GM10266 (cell line): ENCODE results near the gene TCP10L.
"Not testable (repeated sequence)": the region's sequence is repeated elsewhere in the genome, so short reads cannot be mapped to it uniquely, and the experiment has no call there.

Source experiments
- DNase-seq: peaks from one replicate; pipeline ENCODE4 v3.0.0; 2012; ENCODE audit errors: extremely low spot score
- TF ChIP-seq, protein P1 (sequence below): IDR thresholded peaks from 2 replicates; pipeline ENCODE4 v1.5.1; 2012; ENCODE audit warnings: mild to moderate bottlenecking, low read depth; ENCODE audit not compliant: control insufficient read depth, insufficient read depth; ENCODE audit errors: missing control alignments

Gene TCP10L

DNA sequence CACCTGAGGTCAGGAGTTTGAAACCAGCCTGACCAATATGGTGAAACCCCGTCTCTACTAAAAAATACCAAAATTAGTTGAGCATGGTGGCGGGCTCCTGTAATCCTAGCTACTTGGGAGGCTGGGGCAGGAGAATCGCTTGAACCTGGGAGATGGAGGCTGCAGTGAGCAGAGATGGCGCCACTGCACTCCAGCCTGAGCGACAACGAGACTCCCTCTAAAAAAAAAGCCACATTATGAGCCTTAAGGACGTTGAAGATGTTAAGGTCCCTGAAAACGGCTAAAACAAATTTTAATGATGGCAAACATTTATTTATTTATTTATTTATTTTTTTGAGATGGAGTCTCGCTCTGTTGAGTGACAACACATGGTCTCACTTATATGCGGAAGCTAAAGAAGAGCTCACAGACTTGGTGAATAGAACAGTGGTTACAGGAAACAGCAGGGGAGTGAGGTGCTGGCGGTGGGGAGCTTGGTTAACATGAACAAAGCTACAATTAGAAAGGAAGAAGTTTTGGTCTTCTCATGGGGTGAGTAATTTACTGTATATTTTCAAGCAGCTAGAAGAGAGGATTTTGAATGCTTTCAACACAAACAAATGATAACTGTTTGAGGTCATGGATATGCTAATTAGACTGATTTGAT lies 47.1 kb downstream of the TCP10L start:
- DNase-seq: no peak
- TF ChIP-seq, protein P1, sequence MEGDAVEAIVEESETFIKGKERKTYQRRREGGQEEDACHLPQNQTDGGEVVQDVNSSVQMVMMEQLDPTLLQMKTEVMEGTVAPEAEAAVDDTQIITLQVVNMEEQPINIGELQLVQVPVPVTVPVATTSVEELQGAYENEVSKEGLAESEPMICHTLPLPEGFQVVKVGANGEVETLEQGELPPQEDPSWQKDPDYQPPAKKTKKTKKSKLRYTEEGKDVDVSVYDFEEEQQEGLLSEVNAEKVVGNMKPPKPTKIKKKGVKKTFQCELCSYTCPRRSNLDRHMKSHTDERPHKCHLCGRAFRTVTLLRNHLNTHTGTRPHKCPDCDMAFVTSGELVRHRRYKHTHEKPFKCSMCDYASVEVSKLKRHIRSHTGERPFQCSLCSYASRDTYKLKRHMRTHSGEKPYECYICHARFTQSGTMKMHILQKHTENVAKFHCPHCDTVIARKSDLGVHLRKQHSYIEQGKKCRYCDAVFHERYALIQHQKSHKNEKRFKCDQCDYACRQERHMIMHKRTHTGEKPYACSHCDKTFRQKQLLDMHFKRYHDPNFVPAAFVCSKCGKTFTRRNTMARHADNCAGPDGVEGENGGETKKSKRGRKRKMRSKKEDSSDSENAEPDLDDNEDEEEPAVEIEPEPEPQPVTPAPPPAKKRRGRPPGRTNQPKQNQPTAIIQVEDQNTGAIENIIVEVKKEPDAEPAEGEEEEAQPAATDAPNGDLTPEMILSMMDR: no peak

DNA sequence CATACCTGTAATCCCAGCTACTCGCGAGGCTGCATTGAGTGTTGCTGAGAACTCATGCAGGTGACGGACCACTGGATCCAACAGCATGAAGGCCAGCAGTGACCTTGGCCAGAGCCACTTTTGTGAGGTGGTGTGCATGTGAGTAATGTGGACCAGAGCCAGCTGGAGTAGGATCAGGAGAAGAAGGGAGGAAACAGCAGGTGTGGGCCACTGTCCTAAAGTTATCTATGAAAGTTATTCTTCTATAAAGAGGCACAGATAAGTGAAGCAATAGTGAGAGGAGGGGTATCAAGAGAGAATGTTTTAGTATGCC lies 47.8 kb downstream of the TCP10L start:
- no peak for DNase-seq
- TF ChIP-seq, protein P1: no peak

DNA sequence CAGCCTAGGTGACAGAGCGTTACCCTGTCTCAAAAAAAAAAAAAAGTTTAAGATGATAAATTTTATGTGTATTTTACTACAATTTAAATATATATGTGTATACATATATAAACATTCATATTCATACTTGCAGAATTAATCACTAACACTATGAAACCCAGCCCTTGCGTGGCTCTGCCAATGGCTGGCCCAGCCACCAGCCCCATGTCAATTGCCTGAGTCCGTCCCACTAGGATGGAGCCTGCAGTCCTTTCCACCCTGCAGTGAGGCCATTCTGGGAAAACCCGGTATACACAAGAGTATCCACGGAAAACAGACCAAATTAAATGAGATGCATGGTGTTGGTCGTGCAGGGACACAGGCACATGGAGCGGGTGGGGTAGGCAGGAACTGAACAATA lies 49.7 kb downstream of the TCP10L start:
- TF ChIP-seq, protein P1: no peak
- DNase-seq: no peak

DNA sequence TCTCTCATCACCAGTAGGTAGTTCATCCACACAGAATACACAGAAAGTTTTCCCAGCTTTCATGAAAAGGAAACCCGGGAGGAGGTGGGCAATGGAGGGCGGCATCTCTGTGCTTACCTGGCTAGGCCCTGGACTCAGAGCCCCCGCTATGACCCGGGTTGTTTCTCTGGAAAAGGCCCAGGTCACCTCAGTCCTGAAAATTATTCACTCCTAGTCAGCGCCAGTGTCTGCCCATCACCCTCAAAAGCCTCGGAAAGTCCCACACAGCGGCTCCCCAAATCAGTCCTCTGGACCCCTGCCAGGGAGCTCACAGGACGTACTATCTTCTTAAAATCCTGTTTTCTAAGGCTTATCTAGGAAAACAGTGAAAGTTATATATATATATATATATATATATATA lies 51.2 kb downstream of the TCP10L start:
- DNase-seq: no peak
- TF ChIP-seq, protein P1: no peak

DNA sequence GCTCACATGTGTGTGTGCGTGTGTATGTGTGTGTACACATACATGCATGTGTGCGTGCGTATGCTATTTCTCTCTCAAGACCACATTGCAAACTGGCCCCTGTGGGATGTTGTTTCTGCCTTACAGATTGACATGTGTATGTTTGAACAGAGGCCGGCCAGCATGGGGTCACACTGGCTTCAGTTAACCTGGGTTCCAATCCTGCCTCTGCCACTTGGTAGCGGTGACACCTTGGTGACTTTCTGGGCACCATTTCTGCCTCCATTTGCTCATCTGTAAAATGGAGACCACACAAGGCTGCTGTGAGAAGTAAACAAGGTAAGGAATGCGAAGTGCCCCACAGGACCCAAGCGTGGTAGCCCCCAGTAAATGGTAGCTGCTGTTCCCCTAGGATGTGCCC lies 51.7 kb downstream of the TCP10L start:
- TF ChIP-seq, protein P1: no peak
- DNase-seq: no peak

DNA sequence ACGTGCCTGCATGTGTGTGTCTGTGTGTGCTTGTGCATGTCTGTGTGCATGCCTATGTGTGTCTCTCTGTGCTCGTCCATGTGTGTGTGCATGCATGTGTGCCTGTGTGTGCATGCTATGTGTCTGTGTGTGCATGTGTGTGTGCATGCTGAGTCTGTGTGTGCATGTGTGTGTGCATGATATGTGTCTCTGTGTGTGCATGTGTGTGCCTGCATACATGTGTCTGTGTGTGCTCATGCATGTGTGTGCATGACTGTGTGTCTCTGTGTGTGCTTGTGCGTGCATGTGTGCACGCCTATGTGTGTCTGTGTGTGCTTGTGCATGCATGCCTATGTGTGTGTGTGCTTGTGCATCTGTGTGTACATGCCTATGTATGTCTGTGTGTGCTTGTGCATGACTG lies 52.3 kb downstream of the TCP10L start:
- DNase-seq: no peak
- TF ChIP-seq, protein P1: no peak

DNA sequence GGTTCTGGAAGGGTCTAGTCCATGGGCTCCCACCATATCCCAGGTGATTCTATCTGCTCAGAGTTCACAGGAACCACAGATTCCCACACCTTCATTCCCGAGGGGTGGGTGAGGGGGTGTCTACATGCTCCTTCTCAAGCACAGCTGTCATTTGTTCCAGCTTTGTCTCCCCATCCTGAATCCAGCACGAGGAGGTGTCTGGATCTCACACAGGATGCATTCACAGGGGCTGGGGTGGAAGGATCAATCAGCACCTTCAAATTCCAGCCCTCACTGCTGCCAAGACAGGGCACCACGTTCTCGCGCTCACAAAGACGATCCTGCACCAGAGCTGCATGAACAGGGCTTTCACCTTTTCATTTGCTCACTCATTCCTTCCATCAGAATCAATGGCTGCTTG lies 52.7 kb downstream of the TCP10L start:
- DNase-seq: no peak
- TF ChIP-seq, protein P1: no peak

DNA sequence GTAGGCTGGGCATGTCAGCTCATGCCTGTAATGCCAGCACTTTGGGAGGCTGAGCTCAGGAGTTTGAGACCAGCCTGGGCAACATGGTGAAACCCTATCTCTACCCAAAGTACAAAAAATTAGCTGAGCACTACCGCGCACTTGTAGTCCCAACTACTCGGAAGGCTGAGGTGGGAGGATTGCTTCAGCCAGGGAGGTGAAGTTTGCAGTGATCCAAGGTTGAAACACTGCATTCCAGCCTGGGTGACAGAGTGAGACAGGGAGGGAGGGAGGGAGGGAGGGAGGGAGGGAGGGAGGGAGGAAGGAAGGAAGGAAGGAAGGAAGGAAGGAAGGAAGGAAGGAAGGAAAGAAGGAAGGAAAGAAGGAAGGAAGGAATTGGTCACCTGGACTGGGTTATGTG lies 53.8 kb downstream of the TCP10L start:
- DNase-seq: not testable (repeated sequence)

DNA sequence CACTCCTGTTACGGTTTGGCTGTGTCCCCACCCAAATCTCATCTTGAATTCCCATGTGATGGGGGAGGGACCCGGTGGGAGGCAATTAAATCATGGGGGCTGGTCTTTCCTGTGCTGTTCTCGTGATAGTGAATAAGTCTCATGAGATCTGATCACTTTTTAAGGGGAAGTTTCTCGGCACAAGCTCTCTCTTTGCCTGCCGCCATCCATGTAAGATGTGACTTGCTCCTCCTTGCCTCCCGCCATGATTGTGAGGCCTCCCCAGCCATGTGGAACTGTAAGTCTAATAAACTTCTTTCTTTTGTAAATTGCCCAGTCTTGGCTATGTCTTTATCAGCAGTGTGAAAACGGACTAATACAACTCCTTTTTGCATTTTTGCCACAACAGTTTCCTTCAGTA lies 54.5 kb downstream of the TCP10L start:
- not testable (repeated sequence) for DNase-seq
